ENCODE data around the gene HOPX. TPM values are rescaled to one million over a fixed set of nuclear protein-coding genes. Genes with fewer than 3 reads are reported as not detected.

HOPX gene
- total and polyA plus RNA-seq, 2 of the 4 experiments (the other 2 are of a cell fraction) = 1.3 to 1.7 TPM

GRCh38 chr4:56686537-56687231 is 5.6 kb upstream of the HOPX start:
- Histone ChIP-seq H2BK5ac (ENCODE audit: low read depth, low read length, poor library complexity, severe bottlenecking) (no peak overlapping the region), H3K4me1 (ENCODE audit: control insufficient read depth, insufficient read depth, low read length) (no peaks in the 10 kb centered on the region), H3K27ac (ENCODE audit: insufficient read depth, low read length) (no peak overlapping the region), H3K27me3 (ENCODE audit: control insufficient read depth, insufficient read depth, low read length) (peaks cover 41% of the 10 kb centered on the region), H3K4me3 (ENCODE audit: insufficient read depth, low read depth, low read length) (no peak overlapping the region), H3K79me1 (ENCODE audit: low read depth in 1 of 2, low read length in 2 of 2) (no peaks in the 10 kb centered on the region), H4K20me1 (ENCODE audit: insufficient read depth, low read length) (no peaks in the 10 kb centered on the region), H3K9ac (ENCODE audit: low read depth, low read length) (no peak overlapping the region), H3K36me3 (ENCODE audit: control insufficient read depth, insufficient read depth, low read length) (no peaks in the 10 kb centered on the region), H3K9me3 (ENCODE audit: control insufficient read depth, insufficient read depth, low read length) (no peaks in the 10 kb centered on the region), H4K8ac (ENCODE audit: low read depth in 2 of 2, low read length in 2 of 2) (no peak overlapping the region), H3K56ac (ENCODE audit: extremely low read depth, insufficient read depth, low read length) (no peak overlapping the region), H2AK9ac (replicated peaks; ENCODE audit: low read depth, low read length, poor library complexity) (no peak overlapping the region), H2AK5ac (ENCODE audit: low read depth, low read length) (no peak overlapping the region), H3K18ac (ENCODE audit: low read depth, low read length) (no peak overlapping the region), H2BK20ac (ENCODE audit: low read depth, low read length) (no peak overlapping the region), H2AFZ (replicated peaks; ENCODE audit: low read length, poor library complexity) (no peak overlapping the region), H2BK15ac (ENCODE audit: low read depth, low read length) (no peak overlapping the region), H3K4me2 (ENCODE audit: low read depth, low read length) (no peak overlapping the region), H3K14ac (replicated peaks; ENCODE audit: low read depth, low read length) (no peak overlapping the region), H3K4ac (ENCODE audit: low read depth, low read length) (no peak overlapping the region), H3K23ac (ENCODE audit: low read depth, low read length) (no peak overlapping the region), H4K5ac (ENCODE audit: low read depth, low read length) (no peak overlapping the region), H4K91ac (ENCODE audit: insufficient read depth, low read depth, low read length) (no peak overlapping the region), H3K9me1 (ENCODE audit: insufficient read depth, low read length) (no peaks in the 10 kb centered on the region), H2BK120ac (ENCODE audit: low read depth, low read length) (no peak overlapping the region)
- intact Hi-C loops (cut with micrococcal nuclease) = no loop called here
- in situ Hi-C loops (cut with MboI; ENCODE audit: low sequenced_read_pairs) = no loop called here
- BruUV-seq (replicated peaks) = no TSS peak
- dilution Hi-C loops (cut with HindIII; ENCODE audit: low sequenced_read_pairs, unreplicated experiment) = no loop called here
- ATAC-seq (ENCODE audit: low read depth) (no peak), DNase-seq (no peak)
- POLR2A ChIA-PET (ENCODE audit: unreplicated experiment) = no interaction called here
- CTCF ChIA-PET = no interaction called here
- TF ChIP-seq BHLHE40 (IDR thresholded peaks at IDR 0.05; ENCODE audit: low read depth, low read length) = no peak
- no peak for TF ChIP-seq MAZ (IDR thresholded peaks at IDR 0.05; ENCODE audit: borderline replicate concordance, low read depth, low read length)
- TF ChIP-seq CHD1 (IDR thresholded peaks at IDR 0.05; ENCODE audit: low read depth, low read length) = no peak
- no peak for TF ChIP-seq NFE2L2 (IDR thresholded peaks at IDR 0.05; ENCODE audit: low read depth, low read length)
- no peak for TF ChIP-seq POLR2A (IDR thresholded peaks at IDR 0.05; ENCODE audit: low read depth, low read length)
- no peak for TF ChIP-seq RCOR1 (IDR thresholded peaks at IDR 0.05; ENCODE audit: insufficient replicate concordance, low read length)
- TF ChIP-seq MXI1 (IDR thresholded peaks at IDR 0.05; ENCODE audit: borderline replicate concordance, low read depth, low read length) = no peak
- no peak for TF ChIP-seq CTCF (conservative IDR thresholded peaks at IDR 0.05; ENCODE audit: low read depth, low read length)
- TF ChIP-seq RFX5 (IDR thresholded peaks at IDR 0.05; ENCODE audit: low read depth, low read length) = no peak
- TF ChIP-seq RAD21 (IDR thresholded peaks at IDR 0.05; ENCODE audit: low read length) = no peak
- no peak for TF ChIP-seq USF2 (IDR thresholded peaks at IDR 0.05; ENCODE audit: low read depth, low read length)
- TF ChIP-seq SMC3 (IDR thresholded peaks at IDR 0.05; ENCODE audit: low read depth, low read length) = no peak
- TF ChIP-seq CEBPB (IDR thresholded peaks at IDR 0.05; ENCODE audit: low read depth, low read length) = no peak
- WGBS, 2 experiments (ENCODE audit: extremely low coverage in 2 of 2, insufficient read length in 1 of 2) = no CpG with 5 or more reads among the region's 3 CpGs
